Skeletal muscle satellite cell (primary cell): ENCODE results near the gene N4BP2L2.

Experiments
- H3K27me3 ChIP-seq: 2 replicates; pipeline ENCODE4 v1.7.0; 2013; ENCODE audit warnings: low read length; ENCODE audit not compliant: control insufficient read depth, insufficient read depth
- H3K36me3 ChIP-seq: 2 replicates; pipeline ENCODE4 v1.7.0; 2013; ENCODE audit warnings: mild to moderate bottlenecking, control low read depth, low read length; ENCODE audit not compliant: insufficient read depth
- H3K4me1 ChIP-seq: 2 replicates; pipeline ENCODE4 v1.7.0; 2013; ENCODE audit warnings: low read length; ENCODE audit not compliant: control insufficient read depth, insufficient read depth
- H3K4me2 ChIP-seq: 2 replicates; pipeline ENCODE4 v1.7.0; 2013; ENCODE audit warnings: mild to moderate bottlenecking, low read length
- H3K4me3 ChIP-seq: 2 replicates; pipeline ENCODE4 v1.7.0; 2013; ENCODE audit warnings: low read length
- H3K9ac ChIP-seq: 2 replicates; pipeline ENCODE4 v1.7.0; 2013; ENCODE audit warnings: mild to moderate bottlenecking, low read depth, low read length, moderate library complexity
- H3K9me3 ChIP-seq: replicated peaks from 2 replicates; pipeline ENCODE4 v1.7.0; 2013; ENCODE audit warnings: mild to moderate bottlenecking, control low read depth, low read length

Gene N4BP2L2

GRCh38 chr13:32527151-32527550, 11.4 kb downstream of the N4BP2L2 start:
- H3K9me3 ChIP-seq: no peaks in the 10 kb centered on the region
- no peak overlapping the region for H3K9ac ChIP-seq
- H3K36me3 ChIP-seq: peaks cover 20% of the 10 kb centered on the region
- no peak overlapping the region for H3K4me3 ChIP-seq
- H3K4me2 ChIP-seq: no peak overlapping the region
- H3K4me1 ChIP-seq: peaks cover 11% of the 10 kb centered on the region
- H3K27me3 ChIP-seq: no peaks in the 10 kb centered on the region

GRCh38 chr13:32525766-32526165, 12.8 kb downstream of the N4BP2L2 start:
- no peaks in the 10 kb centered on the region for H3K27me3 ChIP-seq
- no peak overlapping the region for H3K9ac ChIP-seq
- H3K9me3 ChIP-seq: no peaks in the 10 kb centered on the region
- peaks cover 26% of the 10 kb centered on the region for H3K36me3 ChIP-seq
- H3K4me2 ChIP-seq: no peak overlapping the region
- H3K4me1 ChIP-seq: peaks cover 11% of the 10 kb centered on the region
- no peak overlapping the region for H3K4me3 ChIP-seq

GRCh38 chr13:32515246-32515645, 23.3 kb downstream of the N4BP2L2 start:
- Histone ChIP-seq H3K4me2 (no peak overlapping the region), H3K4me1 (no peaks in the 10 kb centered on the region), H3K36me3 (peaks cover 30% of the 10 kb centered on the region), H3K27me3 (no peaks in the 10 kb centered on the region), H3K9me3 (no peaks in the 10 kb centered on the region), H3K9ac (no peak overlapping the region), H3K4me3 (no peak overlapping the region)

- H3K4me2 ChIP-seq: no peak overlapping the region
- no peak overlapping the region for H3K4me3 ChIP-seq
These were observed 27.1 kb downstream of the N4BP2L2 start for GRCh38 chr13:32511482-32511881.

GRCh38 chr13:32504876-32505275, 33.7 kb downstream of the N4BP2L2 start:
- H3K9me3 ChIP-seq: no peaks in the 10 kb centered on the region
- no peak overlapping the region for H3K4me3 ChIP-seq
- peaks cover 24% of the 10 kb centered on the region for H3K36me3 ChIP-seq
- no peaks in the 10 kb centered on the region for H3K4me1 ChIP-seq
- H3K4me2 ChIP-seq: no peak overlapping the region
- H3K9ac ChIP-seq: no peak overlapping the region
- no peaks in the 10 kb centered on the region for H3K27me3 ChIP-seq

More at GRCh38 chr13:32511482-32511881, 27.1 kb downstream of the N4BP2L2 start:
- no peak overlapping the region for H3K9ac ChIP-seq
- no peaks in the 10 kb centered on the region for H3K27me3 ChIP-seq
- H3K36me3 ChIP-seq: peaks cover 22% of the 10 kb centered on the region
- H3K4me1 ChIP-seq: no peaks in the 10 kb centered on the region
- H3K9me3 ChIP-seq: no peaks in the 10 kb centered on the region

- Histone ChIP-seq H3K9ac (no peak overlapping the region), H3K4me2 (no peak overlapping the region)
These were observed 34.3 kb downstream of the N4BP2L2 start for GRCh38 chr13:32504263-32504662.

GRCh38 chr13:32503727-32504126, 34.9 kb downstream of the N4BP2L2 start:
- no peaks in the 10 kb centered on the region for H3K9me3 ChIP-seq
- H3K36me3 ChIP-seq: peaks cover 17% of the 10 kb centered on the region
- no peak overlapping the region for H3K4me3 ChIP-seq
- H3K4me1 ChIP-seq: no peaks in the 10 kb centered on the region
- no peak overlapping the region for H3K9ac ChIP-seq
- no peak overlapping the region for H3K4me2 ChIP-seq
- H3K27me3 ChIP-seq: no peaks in the 10 kb centered on the region

More at GRCh38 chr13:32504263-32504662, 34.3 kb downstream of the N4BP2L2 start:
- Histone ChIP-seq H3K4me3 (no peak overlapping the region), H3K36me3 (peaks cover 21% of the 10 kb centered on the region), H3K9me3 (no peaks in the 10 kb centered on the region), H3K27me3 (no peaks in the 10 kb centered on the region), H3K4me1 (no peaks in the 10 kb centered on the region)

- Histone ChIP-seq H3K9ac (no peak overlapping the region), H3K27me3 (no peaks in the 10 kb centered on the region), H3K9me3 (no peaks in the 10 kb centered on the region), H3K4me3 (no peak overlapping the region), H3K4me2 (no peak overlapping the region), H3K36me3 (peaks cover 11% of the 10 kb centered on the region), H3K4me1 (no peaks in the 10 kb centered on the region)
These were observed 37.5 kb downstream of the N4BP2L2 start for GRCh38 chr13:32501064-32501463.

GRCh38 chr13:32499538-32500210, 38.9 kb downstream of the N4BP2L2 start:
- Histone ChIP-seq H3K9me3 (no peaks in the 10 kb centered on the region), H3K4me3 (no peak overlapping the region), H3K4me1 (no peaks in the 10 kb centered on the region), H3K9ac (no peak overlapping the region), H3K36me3 (peaks cover under 1% of the 10 kb centered on the region), H3K27me3 (no peaks in the 10 kb centered on the region), H3K4me2 (no peak overlapping the region)

- Histone ChIP-seq H3K4me2 (no peak overlapping the region), H3K9me3 (no peaks in the 10 kb centered on the region), H3K9ac (no peak overlapping the region)
These were observed 41.0 kb downstream of the N4BP2L2 start for GRCh38 chr13:32497589-32497988.

GRCh38 chr13:32496599-32497160, 41.9 kb downstream of the N4BP2L2 start:
- Histone ChIP-seq H3K9ac (no peak overlapping the region), H3K27me3 (no peaks in the 10 kb centered on the region), H3K4me2 (no peak overlapping the region), H3K4me3 (no peak overlapping the region), H3K36me3 (no peaks in the 10 kb centered on the region), H3K9me3 (no peaks in the 10 kb centered on the region), H3K4me1 (no peaks in the 10 kb centered on the region)

More at GRCh38 chr13:32497589-32497988, 41.0 kb downstream of the N4BP2L2 start:
- Histone ChIP-seq H3K4me3 (no peak overlapping the region), H3K4me1 (no peaks in the 10 kb centered on the region), H3K36me3 (no peaks in the 10 kb centered on the region), H3K27me3 (no peaks in the 10 kb centered on the region)

- Histone ChIP-seq H3K9ac (no peak overlapping the region), H3K4me1 (no peaks in the 10 kb centered on the region), H3K4me2 (no peak overlapping the region), H3K9me3 (no peaks in the 10 kb centered on the region), H3K4me3 (no peak overlapping the region), H3K27me3 (no peaks in the 10 kb centered on the region), H3K36me3 (no peaks in the 10 kb centered on the region)
These were observed 42.8 kb downstream of the N4BP2L2 start for GRCh38 chr13:32495841-32496240.
